NCI-H2227 (cell line): ENCODE data around the gene PIAS4.
A peak's percentile ranks its signal among the peaks of the same experiment; 100 is the strongest.
"Not testable (repeated sequence)": the region's sequence is repeated elsewhere in the genome, so short reads cannot be mapped to it uniquely, and the experiment has no call there.

Experiments used
- DNase-seq: peaks from one replicate; lab custom pipeline; 2025; ENCODE audit not compliant: unreplicated experiment; lab: John Stamatoyannopoulos, UW

The PIAS4 gene

GRCh38 chr19:3998667-3999412 lies 8.7 kb upstream of the PIAS4 start:
- DNase-seq, result not testable (repeated sequence)

GRCh38 chr19:4000798-4001197 lies 6.7 kb upstream of the PIAS4 start:
- not testable (repeated sequence) for DNase-seq

GRCh38 chr19:4005436-4005835 lies 2.1 kb upstream of the PIAS4 start:
- not testable (repeated sequence) for DNase-seq

- DNase-seq, result peak; percentile 36
Observed at GRCh38 chr19:4007836-4008539, 452 bp downstream of the PIAS4 start.

GRCh38 chr19:4009990-4010807 lies 2.7 kb downstream of the PIAS4 start:
- DNase-seq, result no peak

GRCh38 chr19:4010808-4011110 lies 3.2 kb downstream of the PIAS4 start:
- no peak for DNase-seq

GRCh38 chr19:4011430-4011829 lies 3.9 kb downstream of the PIAS4 start:
- DNase-seq, result not testable (repeated sequence)

- DNase-seq, result peak; percentile 18
Observed at GRCh38 chr19:4012092-4012974, 4.8 kb downstream of the PIAS4 start.

GRCh38 chr19:4012975-4013634 lies 5.6 kb downstream of the PIAS4 start:
- DNase-seq, result no peak

- DNase-seq, result no peak
Observed at GRCh38 chr19:4013886-4014540, 6.5 kb downstream of the PIAS4 start.

- DNase-seq, result peak; percentile 29
Observed at GRCh38 chr19:4014541-4015491, 7.3 kb downstream of the PIAS4 start.

- peak; percentile 25 for DNase-seq
Observed at GRCh38 chr19:4015705-4016402, 8.3 kb downstream of the PIAS4 start.

- no peak for DNase-seq
Observed at GRCh38 chr19:4016486-4016885, 8.9 kb downstream of the PIAS4 start.

GRCh38 chr19:4016903-4017638 lies 9.5 kb downstream of the PIAS4 start:
- no peak for DNase-seq

- peak; percentile 48 for DNase-seq
Observed at GRCh38 chr19:4018140-4018613, 10.6 kb downstream of the PIAS4 start.

- DNase-seq, result no peak
Observed at GRCh38 chr19:4018775-4019504, 11.4 kb downstream of the PIAS4 start.

- DNase-seq, result no peak
Observed at GRCh38 chr19:4019578-4019977, 12.0 kb downstream of the PIAS4 start.
